IPS DF 6.9 (cell line): ENCODE measurements around the gene SPNS3.

ENCODE experiments used
- DNase-seq: peaks from one replicate; pipeline ENCODE4 v3.0.0-alpha.2; 2013; ENCODE audit warnings: low read depth, low spot score
- H3K27ac ChIP-seq: one replicate; pipeline ENCODE4 v1.5.1; 2013; ENCODE audit warnings: low read length, control low read depth
- H3K27me3 ChIP-seq: 2 replicates; pipeline ENCODE4 v1.6.1; 2013; ENCODE audit warnings: mild to moderate bottlenecking, low read length; ENCODE audit not compliant: control insufficient read depth, insufficient read depth
- H3K36me3 ChIP-seq: 2 replicates; pipeline ENCODE4 v1.6.1; 2013; ENCODE audit warnings: low read length; ENCODE audit not compliant: control insufficient read depth, insufficient read depth
- H3K4me1 ChIP-seq: 2 replicates; pipeline ENCODE4 v1.6.1; 2013; ENCODE audit warnings: low read length; ENCODE audit not compliant: control insufficient read depth, insufficient read depth
- H3K4me3 ChIP-seq: 2 replicates; pipeline ENCODE4 v1.5.1; 2013; ENCODE audit warnings: mild to moderate bottlenecking, low read length
- H3K9me3 ChIP-seq: 2 replicates; pipeline ENCODE4 v1.6.1; 2013; ENCODE audit warnings: low read length, inconsistent platforms; ENCODE audit not compliant: control insufficient read depth, insufficient read depth
- WGBS: extraction: QIAGEN DNeasy Blood & Tissue Kit; methylation state at CpG from one replicate; pipeline ENCODE4 v1.1.7; 2013; ENCODE audit warnings: mixed read lengths, missing lambda C conversion rate; ENCODE audit not compliant: insufficient read length, insufficient coverage; 5-methylcytosine and 5-hydroxymethylcytosine counted together

The SPNS3 gene

GRCh38 chr17:4406386-4406785 lies 27.4 kb upstream of the SPNS3 start:
- Histone ChIP-seq H3K4me1 (0 out of 2 replicates have a peak, but pooled peaks cover 1% of the 10 kb centered on the region), H3K27ac (no peak overlapping the region), H3K9me3 (no peaks in the 10 kb centered on the region), H3K4me3 (no peak overlapping the region), H3K36me3 (no peaks in the 10 kb centered on the region), H3K27me3 (no peaks in the 10 kb centered on the region)
- no peak for DNase-seq
- no CpG with 5 or more reads among the region's 10 CpGs for WGBS

- no peaks in the 10 kb centered on the region for H3K36me3 ChIP-seq
- H3K4me3 ChIP-seq: no peak overlapping the region
- no peaks in the 10 kb centered on the region for H3K9me3 ChIP-seq
- no peaks in the 10 kb centered on the region for H3K27me3 ChIP-seq
- DNase-seq: no peak
- H3K4me1 ChIP-seq: 0 out of 2 replicates have a peak, but pooled peaks cover 1% of the 10 kb centered on the region
- no peak overlapping the region for H3K27ac ChIP-seq
- WGBS: no CpG with 5 or more reads among the region's 7 CpGs
These were observed 26.5 kb upstream of the SPNS3 start for GRCh38 chr17:4407216-4407615.

GRCh38 chr17:4407851-4408250 lies 25.9 kb upstream of the SPNS3 start:
- Histone ChIP-seq H3K27ac (no peak overlapping the region), H3K27me3 (no peaks in the 10 kb centered on the region), H3K9me3 (no peaks in the 10 kb centered on the region), H3K36me3 (no peaks in the 10 kb centered on the region), H3K4me1 (0 out of 2 replicates have a peak, but pooled peaks cover 1% of the 10 kb centered on the region), H3K4me3 (no peak overlapping the region)
- no CpG with 5 or more reads among the region's 8 CpGs for WGBS
- no peak for DNase-seq

- no CpG with 5 or more reads among the region's 6 CpGs for WGBS
- no peak overlapping the region for H3K27ac ChIP-seq
- no peaks in the 10 kb centered on the region for H3K27me3 ChIP-seq
- H3K36me3 ChIP-seq: no peaks in the 10 kb centered on the region
- H3K4me1 ChIP-seq: 0 out of 2 replicates have a peak, but pooled peaks cover 1% of the 10 kb centered on the region
- no peak overlapping the region for H3K4me3 ChIP-seq
- DNase-seq: no peak
- H3K9me3 ChIP-seq: no peaks in the 10 kb centered on the region
These were observed 24.1 kb upstream of the SPNS3 start for GRCh38 chr17:4409659-4410058.

GRCh38 chr17:4411201-4411600 lies 22.5 kb upstream of the SPNS3 start:
- no peak for DNase-seq
- Histone ChIP-seq H3K9me3 (no peaks in the 10 kb centered on the region), H3K36me3 (no peaks in the 10 kb centered on the region), H3K4me3 (no peak overlapping the region), H3K4me1 (no peaks in the 10 kb centered on the region), H3K27me3 (no peaks in the 10 kb centered on the region), H3K27ac (no peak overlapping the region)
- no CpG with 5 or more reads among the region's 3 CpGs for WGBS

- Histone ChIP-seq H3K4me1 (no peaks in the 10 kb centered on the region), H3K36me3 (no peaks in the 10 kb centered on the region), H3K27me3 (no peaks in the 10 kb centered on the region), H3K4me3 (no peak overlapping the region), H3K9me3 (no peaks in the 10 kb centered on the region), H3K27ac (no peak overlapping the region)
- peak; percentile 97 for DNase-seq
- no CpG with 5 or more reads among the region's 27 CpGs for WGBS
These were observed 20.6 kb upstream of the SPNS3 start for GRCh38 chr17:4412933-4413831.

- Histone ChIP-seq H3K36me3 (no peaks in the 10 kb centered on the region), H3K27ac (no peak overlapping the region), H3K4me3 (no peak overlapping the region), H3K27me3 (no peaks in the 10 kb centered on the region), H3K4me1 (no peaks in the 10 kb centered on the region), H3K9me3 (no peaks in the 10 kb centered on the region)
- no CpG with 5 or more reads among the region's 2 CpGs for WGBS
- DNase-seq: no peak
These were observed 16.5 kb upstream of the SPNS3 start for GRCh38 chr17:4417129-4417667.

GRCh38 chr17:4420692-4421131 lies 13.0 kb upstream of the SPNS3 start:
- Histone ChIP-seq H3K9me3 (no peaks in the 10 kb centered on the region), H3K4me1 (no peaks in the 10 kb centered on the region), H3K27me3 (no peaks in the 10 kb centered on the region), H3K27ac (no peak overlapping the region), H3K4me3 (no peak overlapping the region), H3K36me3 (no peaks in the 10 kb centered on the region)
- peak; percentile 77 for DNase-seq
- WGBS: no CpG with 5 or more reads among the region's 7 CpGs

GRCh38 chr17:4422864-4423263 lies 10.9 kb upstream of the SPNS3 start:
- Histone ChIP-seq H3K4me1 (no peaks in the 10 kb centered on the region), H3K4me3 (no peak overlapping the region), H3K27me3 (no peaks in the 10 kb centered on the region), H3K27ac (no peak overlapping the region), H3K9me3 (no peaks in the 10 kb centered on the region), H3K36me3 (no peaks in the 10 kb centered on the region)
- WGBS: no CpG with 5 or more reads among the region's 6 CpGs
- no peak for DNase-seq

GRCh38 chr17:4425398-4425797 lies 8.3 kb upstream of the SPNS3 start:
- WGBS: no CpG with 5 or more reads among the region's 10 CpGs
- no peak overlapping the region for H3K27ac ChIP-seq
- no peak for DNase-seq
- H3K27me3 ChIP-seq: no peaks in the 10 kb centered on the region
- H3K4me1 ChIP-seq: no peaks in the 10 kb centered on the region
- no peaks in the 10 kb centered on the region for H3K36me3 ChIP-seq
- no peak overlapping the region for H3K4me3 ChIP-seq
- H3K9me3 ChIP-seq: no peaks in the 10 kb centered on the region
